DMS53 treated with DMSO at 0.1 percent for 48 hours (cell line): Measurements from ENCODE around the gene PRKAG2.
"Not testable (repeated sequence)": the region's sequence is repeated elsewhere in the genome, so short reads cannot be mapped to it uniquely, and the experiment has no call there.

Experiments
- DNase-seq: peaks from one replicate; lab custom pipeline; 2025; ENCODE audit not compliant: unreplicated experiment; lab: John Stamatoyannopoulos, UW

The PRKAG2 gene

DNA sequence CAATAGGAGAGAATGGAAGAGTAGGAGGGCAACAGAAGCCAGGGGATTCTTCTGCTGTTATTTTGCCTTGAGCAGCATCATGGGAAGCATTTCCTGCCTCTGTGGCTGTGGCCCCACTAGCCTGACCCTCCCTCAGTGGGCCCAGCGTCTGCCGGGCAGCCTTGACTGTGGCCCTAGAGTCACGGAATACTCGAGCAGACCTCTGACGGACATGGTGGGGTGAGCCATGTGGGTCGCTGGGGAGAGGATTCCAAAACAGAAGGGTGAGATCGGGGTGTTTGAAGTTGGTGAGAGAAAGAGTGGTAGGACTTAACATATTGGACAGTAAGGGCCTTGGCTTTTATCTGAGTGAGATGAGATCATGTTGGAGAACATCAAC, 8.3 kb upstream of the PRKAG2 start:
- DNase-seq = no peak

DNA sequence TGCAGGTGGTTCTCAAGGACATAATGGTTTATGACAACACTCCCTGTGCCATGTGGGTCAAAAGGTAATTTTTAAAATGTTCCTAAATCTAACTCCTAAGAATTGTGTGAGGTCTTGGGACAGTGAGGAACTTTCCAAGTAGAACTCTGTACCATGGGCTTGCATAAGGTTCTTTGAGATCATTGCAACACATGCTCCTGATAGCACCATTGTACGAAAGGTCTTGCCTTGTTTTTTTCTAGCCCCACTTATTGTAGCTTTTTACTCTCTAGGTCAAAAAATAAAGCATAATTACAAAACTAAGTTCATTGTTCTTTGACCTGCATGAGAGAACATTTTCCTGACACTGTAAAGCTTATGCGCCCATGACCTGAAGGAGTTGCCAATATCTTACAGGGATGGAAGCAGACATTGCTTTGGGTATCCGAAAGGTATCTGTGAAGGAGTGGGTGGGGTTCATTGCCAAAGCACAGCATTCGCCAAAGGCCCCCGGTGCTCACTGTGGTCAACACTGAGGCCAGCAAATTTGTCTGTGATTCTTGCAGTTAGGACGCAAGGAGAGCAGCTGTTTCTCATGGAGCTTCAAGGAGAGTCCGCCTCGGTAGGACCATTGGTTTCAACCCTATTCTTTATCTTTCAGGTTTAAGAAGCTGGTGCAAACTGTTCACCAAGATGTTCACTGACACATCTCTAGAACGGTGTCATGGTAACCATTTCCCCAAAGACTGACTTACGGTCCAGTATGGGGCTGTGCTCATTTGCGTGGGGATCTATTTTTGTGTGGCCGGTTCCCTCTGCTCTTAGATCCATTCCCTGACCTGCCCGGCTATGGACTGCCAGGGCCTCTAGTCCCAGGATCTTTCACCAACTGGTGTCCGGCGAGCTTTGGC, 7.6 kb upstream of the PRKAG2 start:
- DNase-seq = no peak

DNA sequence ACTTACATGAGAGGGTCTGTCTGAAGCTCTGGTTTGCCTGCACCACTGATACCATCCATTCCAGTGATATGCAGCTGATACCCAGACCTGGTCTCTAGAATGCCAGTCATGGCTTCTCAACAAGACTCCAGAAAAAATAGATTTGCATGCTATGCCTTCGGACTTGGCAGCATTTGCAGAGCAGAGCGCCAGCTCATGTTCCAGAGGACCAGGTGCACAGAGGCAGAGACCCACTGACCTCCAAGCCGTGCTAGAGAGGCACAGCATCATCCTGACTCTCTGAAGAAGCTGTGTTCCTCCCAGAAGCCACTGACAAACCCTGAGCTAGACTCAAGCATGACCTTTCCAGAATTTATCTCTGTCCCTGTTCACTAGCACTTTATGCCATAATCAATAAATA, 6.9 kb upstream of the PRKAG2 start:
- no peak for DNase-seq

DNA sequence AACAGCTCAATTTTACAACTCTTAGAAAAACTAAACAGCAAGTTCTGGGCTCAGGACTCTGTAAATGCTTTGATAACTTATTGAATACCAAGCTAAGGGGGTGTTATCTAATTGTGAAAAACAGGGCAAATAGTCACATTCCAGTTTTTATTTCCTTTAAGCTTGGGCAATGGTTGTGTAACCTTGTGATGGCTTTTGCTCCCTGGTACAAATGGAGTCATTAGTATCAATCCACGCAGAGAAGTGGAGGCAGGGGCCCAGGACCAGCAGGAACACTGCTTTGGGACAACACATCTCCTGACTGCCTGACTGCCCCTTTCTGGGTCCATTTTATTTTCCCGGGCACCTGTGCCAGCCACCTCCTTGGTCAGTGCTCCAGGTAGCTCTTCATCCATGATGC, 5.8 kb upstream of the PRKAG2 start:
- DNase-seq = no peak

DNA sequence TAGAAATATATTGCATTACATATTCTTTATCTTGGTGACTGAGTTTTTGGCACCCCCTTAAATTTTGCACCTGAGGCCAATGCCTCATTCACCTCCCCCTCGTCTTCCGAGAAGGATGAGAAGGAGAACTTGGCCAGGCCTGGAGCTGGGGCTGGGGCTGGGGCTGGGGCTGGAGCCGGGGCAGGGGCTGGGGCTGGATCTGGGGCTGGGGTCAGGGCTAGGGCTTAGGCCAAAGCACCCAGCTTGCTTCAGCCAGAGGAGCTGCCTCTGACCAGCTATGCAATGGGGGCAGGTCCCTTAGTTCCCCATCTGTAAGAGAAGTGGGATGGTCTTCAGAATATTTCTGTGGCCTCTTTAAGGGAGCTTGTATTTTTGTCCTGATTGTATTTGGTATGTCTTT, 3.8 kb upstream of the PRKAG2 start:
- no peak for DNase-seq

DNA sequence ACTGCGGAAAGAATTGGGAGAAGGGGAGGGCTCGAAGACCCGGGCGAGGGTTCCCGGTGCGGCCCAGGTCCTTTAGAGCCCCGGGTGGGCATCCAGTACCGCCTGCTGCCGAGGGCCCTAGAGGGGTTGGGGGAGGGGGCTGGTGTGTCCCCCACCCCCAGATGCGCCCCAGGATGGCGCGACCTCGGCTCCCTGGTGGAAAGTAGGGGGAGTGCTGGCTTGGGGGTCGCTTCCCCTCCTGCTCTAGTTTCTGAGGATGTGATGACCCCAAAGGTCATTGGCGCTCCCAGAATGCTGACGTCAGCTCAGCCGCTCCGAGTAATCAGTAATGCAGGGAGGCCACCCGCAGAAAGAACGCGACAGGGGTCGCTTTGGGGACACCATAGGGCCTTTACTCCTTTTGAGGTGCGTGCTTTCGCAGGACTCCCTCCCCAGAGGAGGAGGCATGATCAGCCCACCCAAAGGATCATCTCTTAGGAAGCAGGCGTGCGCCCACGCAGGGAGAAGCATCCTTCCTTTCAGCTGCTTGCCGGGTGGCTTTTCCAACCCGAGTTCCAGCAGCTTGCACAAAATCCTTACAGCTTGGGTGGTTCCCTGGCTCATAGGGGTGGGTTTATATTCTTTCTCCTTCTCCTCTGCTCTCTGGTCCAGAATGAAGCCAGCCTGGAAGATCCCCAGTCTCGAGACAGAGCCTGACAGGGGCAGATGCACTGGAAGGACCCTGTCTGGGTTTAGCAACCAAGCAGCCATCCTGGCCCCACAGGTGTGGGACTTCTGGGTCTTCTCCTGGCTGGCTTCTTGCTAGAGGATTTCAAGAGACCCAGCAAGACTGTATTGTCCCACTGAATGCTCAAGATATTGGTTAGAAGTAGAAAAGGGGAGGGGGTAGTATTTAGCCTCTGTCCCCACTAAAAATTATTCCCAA, 1.3 kb upstream of the PRKAG2 start:
- no peak for DNase-seq

DNA sequence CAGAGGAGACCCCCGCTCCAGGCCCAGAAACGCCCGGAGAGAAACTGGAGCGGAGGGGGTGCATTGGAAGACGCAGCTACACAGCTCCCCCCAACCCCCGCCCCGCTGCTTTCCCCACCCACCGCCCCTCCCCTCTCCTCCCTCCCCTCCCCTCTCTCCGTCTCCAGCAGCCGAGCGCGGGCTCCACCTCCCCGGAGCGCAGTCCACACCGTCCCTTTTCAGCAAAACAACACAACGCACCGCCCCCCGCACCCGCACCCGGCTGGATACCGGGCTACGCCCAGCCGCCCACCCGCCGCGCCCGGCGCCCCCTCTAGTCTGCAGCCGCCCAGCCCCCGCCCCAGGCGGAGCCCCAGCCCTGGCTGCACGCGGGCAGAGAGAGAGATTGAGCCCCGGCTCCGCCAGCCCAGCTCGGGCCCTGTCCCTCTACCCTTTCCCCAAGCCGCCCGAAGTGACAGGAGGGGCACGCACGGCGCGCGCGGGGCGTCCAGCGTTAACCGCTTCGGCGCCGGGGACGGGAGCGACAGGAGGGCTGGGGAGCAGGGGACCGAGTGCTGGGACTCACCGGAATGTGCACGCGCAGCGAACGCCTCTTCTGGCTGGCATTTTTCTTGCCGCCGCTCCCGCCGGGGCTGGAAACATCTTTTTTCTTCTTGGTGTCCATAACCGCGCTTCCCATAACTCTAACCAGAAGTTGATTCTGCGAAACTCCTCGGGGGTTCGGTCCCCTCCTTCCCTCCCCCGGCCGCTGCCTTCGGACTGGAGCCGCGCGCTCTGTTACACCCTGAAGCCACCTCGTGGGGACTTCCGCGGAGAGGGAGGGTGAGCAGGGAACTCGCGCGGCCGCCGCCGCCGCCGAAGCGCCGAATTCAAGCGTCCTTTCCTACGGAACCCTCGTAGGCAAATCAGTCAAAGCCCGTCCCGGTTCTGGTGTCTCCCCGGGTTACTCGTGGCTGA, 695 bp downstream of the PRKAG2 start:
- peak; percentile 63 for DNase-seq

DNA sequence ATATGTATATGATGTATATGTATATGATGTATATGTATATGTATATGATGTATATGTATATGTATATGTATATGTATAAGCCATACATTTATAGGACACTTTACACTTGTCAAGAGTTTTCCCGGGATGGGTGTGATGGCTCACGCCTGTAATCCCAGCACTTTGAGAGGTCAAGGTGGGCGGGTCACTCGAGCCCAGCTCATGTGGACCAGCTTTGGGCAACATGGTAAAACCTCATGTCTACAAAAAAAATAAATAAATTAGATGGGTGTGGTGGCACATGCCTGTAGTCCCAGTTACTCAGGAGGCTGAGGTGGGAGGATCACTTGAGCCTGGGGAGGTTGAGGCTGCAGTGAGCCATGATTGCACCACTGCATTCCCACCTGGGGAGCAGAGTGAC, 2.4 kb downstream of the PRKAG2 start:
- DNase-seq = not testable (repeated sequence)

DNA sequence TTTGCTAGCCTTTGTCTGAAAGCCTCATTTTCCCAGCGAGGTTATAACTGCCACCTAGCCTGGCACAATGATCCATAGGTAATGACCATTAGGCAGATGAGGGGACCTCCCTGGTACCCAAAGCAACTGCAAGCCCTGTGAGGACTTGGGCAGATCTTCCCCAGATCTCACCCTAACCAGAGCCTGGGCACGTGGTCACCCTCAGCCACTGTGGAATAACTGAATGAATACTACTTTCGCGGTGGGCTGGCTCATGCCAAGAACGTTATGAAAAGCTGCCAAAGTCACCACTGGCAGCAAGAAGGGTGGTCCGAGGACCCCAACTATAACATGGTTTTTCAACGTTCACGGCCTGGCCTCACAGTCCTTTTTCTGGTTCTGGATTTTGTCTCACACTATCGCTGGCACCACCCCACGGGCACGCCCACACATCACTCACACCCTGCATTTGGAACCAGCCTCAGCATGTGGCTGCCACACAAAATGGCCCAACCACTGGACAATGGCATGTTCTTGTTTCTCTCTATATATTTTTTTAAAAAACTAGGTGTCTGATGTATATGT, 3.4 kb downstream of the PRKAG2 start:
- no peak for DNase-seq

DNA sequence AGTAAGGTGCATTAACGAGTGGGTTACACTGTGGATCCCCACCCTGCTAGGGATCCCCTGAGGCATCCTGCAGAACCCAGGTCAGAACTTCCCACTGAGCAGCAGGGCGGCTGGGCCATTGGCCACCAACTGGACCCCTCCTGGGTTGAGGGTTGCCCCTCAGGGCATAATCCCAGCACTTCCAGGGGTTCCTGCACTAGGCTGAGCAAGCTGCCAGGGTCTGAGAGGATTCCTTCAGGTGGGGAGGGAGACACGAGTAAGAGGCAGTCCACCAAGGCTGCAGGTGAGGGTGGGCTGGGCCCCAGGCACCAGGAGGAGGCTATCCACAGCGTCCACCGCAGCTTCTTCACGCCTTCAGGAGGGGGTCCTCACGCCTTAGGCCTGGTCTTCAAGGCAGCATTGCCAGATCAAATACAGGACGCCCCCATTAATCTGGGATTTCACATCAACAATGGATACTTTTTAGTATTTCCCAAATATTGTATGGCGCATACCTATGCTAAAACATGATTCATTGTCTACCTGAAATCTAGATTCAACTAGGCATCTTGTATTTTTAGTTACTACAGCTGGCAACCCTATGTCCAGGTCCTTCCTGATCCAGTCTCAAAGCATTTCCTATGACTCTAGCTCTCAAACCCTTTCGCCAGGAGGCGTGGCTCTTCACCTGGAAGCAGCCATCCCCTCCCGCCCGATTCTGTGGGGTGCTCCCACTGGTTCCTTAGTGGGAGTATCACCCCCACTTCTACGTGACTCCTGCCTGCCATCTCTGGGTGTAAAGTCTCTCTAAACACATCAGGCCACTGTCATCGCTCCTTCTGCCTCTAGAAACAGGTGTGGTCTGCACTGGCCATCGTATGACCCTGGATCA, 4.1 kb downstream of the PRKAG2 start:
- DNase-seq = no peak

DNA sequence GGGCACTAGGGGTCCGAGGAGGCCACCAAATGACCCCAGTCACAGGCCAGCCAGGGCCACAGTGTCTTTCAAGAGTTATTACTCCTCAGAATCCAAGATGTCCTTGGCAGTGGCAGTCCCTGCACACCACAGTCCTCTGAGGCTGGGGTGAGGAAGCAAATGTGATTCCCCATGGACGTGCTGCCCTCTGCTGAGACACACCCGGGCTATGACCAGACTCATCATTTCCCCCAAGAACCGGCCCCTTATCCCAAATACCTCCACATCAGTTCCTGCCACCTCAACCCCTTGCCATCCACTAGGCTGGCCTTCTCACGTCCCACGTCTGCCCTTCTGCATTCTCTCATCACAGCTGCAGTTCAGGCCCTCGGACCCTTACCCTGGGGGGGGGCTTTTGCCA, 5.0 kb downstream of the PRKAG2 start:
- DNase-seq = no peak

DNA sequence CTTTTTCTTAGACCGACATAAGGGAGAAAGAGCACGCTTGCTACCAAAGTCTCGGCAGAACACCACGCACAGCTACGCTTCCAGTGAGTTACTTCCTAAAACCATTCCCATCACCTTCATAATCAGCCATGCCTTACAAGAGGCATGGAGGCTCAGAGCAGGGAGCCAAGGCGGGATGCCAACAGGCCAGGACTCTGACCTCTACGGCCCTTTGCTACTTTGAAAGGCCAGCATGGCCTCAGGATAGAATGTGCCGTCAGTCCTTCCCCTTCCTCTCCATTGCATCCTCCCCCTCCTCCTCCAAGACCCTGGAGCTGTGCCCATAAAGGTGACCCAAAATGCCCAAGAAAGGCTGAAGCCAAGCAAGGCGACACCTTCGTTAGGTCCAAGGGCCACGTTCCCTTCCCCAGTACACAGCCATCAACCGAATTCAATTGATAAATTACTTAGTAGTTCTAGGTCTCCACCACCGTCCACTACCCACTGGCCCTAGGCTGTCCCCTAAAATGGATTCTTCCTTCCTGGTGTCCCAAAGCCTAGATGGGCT, 5.7 kb downstream of the PRKAG2 start:
- DNase-seq = no peak

DNA sequence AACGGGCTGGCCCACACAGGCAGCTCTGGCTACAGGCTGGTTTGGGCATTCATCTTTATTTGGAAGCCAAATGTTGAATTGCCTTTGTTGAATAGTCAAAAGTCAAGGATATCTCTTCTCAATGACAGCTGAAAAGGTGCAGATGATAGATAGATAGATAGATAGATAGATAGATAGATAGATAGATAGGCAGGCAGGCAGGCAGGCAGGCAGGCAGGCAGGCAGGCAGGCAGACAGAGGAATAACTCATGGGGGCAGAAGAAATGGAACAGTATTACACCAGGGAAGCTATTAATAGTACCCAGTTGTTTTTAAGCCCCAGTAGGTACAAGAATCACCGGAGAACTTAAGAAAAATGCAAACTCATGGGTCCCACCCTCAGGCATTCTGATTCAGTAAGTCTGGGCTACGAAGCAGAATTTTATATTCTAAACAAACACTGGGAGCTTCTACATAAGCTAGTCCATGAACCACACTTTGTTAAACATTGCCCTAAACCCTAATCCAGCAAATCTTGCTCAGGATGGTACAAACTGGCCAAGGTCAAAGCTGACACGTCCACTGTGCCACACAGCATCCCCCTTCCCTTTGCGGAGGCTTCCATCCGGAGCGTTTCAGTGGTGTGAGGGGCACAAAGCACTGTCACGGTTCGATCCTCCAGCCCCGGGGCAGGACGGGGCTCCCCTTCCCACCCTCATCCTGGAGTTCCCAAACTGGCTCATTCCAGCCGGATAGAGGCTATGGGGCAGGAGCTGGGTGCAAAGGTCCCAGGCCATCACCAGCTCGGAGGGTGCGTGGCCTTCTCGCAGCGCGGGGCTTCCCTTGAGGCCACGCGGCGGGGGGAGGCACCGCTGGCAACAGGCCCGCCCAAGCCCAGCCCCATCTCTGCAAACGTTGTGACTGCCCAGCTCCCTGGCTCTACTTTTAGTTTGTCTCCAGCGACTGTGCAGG, 6.7 kb downstream of the PRKAG2 start:
- DNase-seq = no peak

DNA sequence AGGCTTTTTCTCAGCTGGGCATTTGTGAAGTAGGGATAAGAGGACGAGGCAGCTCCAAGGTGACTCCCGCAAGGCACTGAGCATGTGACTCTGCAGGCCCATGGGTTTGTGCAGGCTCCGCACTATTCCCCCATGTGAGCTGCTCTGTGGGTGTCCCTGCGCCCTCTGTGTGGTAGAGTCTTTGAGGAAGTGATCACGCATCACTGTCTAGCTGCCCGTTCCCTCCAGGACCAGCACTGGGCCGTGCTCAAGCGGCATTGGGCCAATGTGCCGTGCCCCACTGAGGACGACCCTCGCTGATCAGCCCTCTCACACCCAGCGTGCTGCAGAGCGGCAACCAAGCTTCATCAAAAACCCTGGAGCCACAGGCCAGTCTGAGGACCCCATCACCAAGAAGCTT, 7.5 kb downstream of the PRKAG2 start:
- DNase-seq = no peak

DNA sequence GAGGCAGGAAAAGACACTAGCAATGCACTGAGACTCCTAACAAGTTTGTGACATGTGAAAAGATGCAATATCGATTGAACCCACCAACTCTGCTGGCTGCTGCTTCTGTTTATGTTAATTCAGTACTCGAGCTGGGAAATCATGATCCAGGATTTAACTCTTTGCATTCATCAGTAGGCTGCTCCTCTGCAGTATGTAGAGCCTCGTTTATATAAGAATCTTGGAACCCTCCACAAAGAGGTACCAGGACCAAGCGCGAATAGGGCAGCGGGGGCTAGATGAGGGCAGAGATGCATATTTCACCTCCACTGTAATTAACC, 7.8 kb downstream of the PRKAG2 start:
- no peak for DNase-seq

DNA sequence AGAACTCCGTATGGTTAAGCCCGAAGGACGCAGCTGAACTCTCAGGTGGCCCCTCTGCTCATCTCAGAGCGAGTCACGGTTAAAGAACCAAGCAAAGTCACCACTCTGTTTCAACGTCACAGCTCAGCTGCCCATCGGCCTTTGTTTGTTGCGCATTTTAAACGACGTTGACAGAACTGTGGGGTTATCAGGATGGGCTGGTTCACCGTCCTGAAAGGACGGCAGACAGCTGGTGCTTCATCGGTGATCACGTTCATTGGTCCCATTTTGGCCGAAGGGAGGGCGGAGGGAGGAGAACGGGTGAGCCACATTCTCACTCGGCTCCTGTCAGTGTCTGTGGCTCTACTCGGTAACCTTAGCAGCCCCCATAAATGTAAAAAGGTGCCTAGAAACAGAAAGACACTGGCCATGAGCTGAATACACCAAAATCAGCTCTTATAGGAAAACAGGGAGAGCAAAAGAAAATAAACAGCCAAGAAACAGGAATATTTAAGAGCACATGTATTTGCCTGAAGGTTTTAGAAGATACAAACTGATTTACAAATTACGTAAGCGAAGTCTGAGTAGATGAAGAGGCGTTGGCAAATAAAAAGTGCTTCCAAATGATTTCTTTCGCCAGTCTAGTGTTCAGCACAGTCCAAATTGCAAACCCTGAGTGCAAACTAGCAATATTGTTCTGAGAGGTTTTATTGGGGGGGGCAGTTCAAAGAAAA, 8.4 kb downstream of the PRKAG2 start:
- DNase-seq = no peak

DNA sequence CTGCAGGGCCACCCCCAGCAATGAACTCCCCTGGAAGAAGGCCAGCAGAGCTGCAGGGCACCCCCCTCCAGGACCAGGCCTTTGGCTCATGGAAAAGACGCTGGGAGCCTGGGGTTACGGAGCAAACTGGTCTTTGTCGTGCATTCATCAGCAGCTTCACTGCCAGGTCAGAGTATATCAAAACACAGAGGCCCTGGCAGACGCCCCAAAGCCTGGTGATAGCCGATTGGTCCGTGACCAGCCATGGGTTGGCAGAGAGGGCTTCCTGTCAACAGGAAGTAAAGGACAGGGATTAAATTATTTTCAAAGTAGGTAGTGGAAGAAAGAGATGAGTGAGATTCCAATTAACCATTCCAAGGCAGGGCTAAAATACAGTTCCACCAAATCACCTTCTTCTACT, 9.0 kb downstream of the PRKAG2 start:
- no peak for DNase-seq
